Fibroblast of the aortic adventitia (primary cell): ENCODE measurements around the gene MTO1. TPM values are rescaled to one million over a fixed set of nuclear protein-coding genes. Genes with fewer than 3 reads are reported as not detected.

ENCODE experiments used
- DNase-seq: peaks from one replicate; pipeline ENCODE4 v3.0.0-alpha.2; 2010; ENCODE audit warnings: low read depth
- H3K4me3 ChIP-seq: 2 replicates; pipeline ENCODE4 v1.5.1; 2011; ENCODE audit warnings: low read depth, mild to moderate bottlenecking, control low read depth, low read length, moderate library complexity
- total RNA-seq: library from RNA; depleted of rRNA; stranded (reverse); fragments of >200 nt; gene quantifications from 2 replicates; pipeline ENCODE4 v1.2.3, GENCODE V29; 2012; ENCODE audit warnings: low replicate concordance
- TF ChIP-seq, protein P1 (sequence below): IDR thresholded peaks from 2 replicates; pipeline ENCODE4 v1.5.1; 2011; ENCODE audit warnings: mild to moderate bottlenecking, low read length, control low read depth, inconsistent platforms; ENCODE audit not compliant: insufficient read depth

Gene MTO1
- total RNA-seq, 1 donor: 36.9 TPM

DNA sequence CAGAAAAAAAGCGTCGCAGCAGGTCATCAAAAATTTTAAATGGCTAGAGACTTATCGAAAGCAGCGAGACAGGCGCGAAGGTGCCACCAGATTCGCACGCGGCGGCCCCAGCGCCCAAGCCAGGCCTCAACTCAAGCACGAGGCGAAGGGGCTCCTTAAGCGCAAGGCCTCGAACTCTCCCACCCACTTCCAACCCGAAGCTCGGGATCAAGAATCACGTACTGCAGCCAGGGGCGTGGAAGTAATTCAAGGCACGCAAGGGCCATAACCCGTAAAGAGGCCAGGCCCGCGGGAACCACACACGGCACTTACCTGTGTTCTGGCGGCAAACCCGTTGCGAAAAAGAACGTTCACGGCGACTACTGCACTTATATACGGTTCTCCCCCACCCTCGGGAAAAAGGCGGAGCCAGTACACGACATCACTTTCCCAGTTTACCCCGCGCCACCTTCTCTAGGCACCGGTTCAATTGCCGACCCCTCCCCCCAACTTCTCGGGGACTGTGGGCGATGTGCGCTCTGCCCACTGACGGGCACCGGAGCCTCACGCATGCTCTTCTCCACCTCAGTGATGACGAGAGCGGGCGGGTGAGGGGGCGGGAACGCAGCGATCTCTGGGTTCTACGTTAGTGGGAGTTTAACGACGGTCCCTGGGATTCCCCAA lies 59.3 kb downstream of the MTO1 start, which contains the start of gene EEF1A1:
EEF1A1 (minus strand) TSS at position 345 of the 663 bp plus-strand sequence. CDS start 1,006 bp downstream, outside the sequence.
- peak; percentile 100 for DNase-seq
- H3K4me3 ChIP-seq: peak within 1 kb of the TSS; percentile 97
- TF ChIP-seq, protein P1, sequence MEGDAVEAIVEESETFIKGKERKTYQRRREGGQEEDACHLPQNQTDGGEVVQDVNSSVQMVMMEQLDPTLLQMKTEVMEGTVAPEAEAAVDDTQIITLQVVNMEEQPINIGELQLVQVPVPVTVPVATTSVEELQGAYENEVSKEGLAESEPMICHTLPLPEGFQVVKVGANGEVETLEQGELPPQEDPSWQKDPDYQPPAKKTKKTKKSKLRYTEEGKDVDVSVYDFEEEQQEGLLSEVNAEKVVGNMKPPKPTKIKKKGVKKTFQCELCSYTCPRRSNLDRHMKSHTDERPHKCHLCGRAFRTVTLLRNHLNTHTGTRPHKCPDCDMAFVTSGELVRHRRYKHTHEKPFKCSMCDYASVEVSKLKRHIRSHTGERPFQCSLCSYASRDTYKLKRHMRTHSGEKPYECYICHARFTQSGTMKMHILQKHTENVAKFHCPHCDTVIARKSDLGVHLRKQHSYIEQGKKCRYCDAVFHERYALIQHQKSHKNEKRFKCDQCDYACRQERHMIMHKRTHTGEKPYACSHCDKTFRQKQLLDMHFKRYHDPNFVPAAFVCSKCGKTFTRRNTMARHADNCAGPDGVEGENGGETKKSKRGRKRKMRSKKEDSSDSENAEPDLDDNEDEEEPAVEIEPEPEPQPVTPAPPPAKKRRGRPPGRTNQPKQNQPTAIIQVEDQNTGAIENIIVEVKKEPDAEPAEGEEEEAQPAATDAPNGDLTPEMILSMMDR: no peak

DNA sequence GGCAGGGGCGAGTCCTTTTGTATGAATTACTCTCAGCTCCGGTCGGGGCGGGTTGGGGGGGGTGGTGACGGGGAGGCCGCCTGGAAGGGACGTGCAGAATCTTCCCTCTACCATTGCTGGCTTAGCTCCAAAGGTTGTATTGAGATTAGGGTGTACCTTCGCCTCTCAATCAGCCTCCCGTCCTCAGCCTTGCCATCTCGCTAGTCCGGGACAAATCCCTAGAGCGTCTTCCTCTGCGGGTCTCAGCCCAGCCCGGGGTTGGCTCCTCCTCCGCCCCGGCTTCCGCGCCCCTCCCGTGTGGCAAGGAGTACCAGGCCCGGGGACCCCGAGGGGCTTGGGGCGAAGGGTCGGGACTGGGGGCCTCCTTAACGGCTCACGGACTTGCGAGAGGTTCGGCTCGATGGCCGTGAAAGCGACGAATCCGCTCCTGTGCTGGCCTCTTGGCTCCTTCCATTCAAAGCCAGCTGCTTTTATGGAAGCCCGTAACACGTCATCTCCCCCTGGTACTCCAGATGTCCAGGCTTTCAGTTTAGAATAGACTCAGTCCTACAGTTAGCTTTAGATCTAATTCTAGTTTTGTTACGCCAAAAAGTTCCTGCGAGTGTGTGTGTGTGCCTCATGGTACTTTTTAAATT lies 59.9 kb downstream of the MTO1 start:
- peak overlapping the region; percentile 69 for H3K4me3 ChIP-seq
- TF ChIP-seq, protein P1: no peak
- peak; percentile 89 for DNase-seq

DNA sequence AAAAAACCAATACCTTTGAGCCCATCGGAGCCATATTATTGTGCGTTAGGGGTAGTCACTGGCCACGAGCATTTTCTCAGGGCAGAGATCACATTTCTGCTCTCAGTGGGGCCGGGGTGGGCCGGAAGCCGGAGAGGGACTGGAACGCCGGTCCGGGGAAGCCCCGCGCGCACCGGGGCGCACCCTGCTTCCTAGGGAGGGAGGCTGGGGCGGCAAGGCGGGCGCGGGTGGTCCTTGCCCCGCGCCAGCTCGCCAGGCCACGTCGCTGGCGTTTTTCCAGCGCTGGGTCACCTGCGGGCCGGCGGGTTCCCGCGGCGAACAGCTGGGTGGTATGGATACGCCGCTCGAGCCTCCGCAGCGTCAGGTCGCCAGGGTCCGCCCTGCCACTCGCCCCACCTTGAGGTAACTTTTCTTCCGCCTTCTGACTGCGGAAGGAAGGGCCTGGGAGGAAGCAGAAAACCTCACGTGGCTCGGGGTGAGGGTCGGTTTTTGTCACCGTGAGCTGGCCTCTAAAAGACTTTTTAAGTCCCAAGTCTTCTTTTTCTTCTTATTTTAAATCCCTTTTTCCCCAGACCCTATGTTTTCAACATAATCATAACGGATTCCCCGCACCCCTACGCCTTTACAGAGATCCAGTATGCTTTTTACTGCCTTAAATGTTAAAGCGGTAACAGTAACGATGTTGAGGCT lies 62.0 kb downstream of the MTO1 start:
- TF ChIP-seq, protein P1: no peak
- peak; percentile 41 for DNase-seq
- H3K4me3 ChIP-seq: peak overlapping the region; percentile 62

DNA sequence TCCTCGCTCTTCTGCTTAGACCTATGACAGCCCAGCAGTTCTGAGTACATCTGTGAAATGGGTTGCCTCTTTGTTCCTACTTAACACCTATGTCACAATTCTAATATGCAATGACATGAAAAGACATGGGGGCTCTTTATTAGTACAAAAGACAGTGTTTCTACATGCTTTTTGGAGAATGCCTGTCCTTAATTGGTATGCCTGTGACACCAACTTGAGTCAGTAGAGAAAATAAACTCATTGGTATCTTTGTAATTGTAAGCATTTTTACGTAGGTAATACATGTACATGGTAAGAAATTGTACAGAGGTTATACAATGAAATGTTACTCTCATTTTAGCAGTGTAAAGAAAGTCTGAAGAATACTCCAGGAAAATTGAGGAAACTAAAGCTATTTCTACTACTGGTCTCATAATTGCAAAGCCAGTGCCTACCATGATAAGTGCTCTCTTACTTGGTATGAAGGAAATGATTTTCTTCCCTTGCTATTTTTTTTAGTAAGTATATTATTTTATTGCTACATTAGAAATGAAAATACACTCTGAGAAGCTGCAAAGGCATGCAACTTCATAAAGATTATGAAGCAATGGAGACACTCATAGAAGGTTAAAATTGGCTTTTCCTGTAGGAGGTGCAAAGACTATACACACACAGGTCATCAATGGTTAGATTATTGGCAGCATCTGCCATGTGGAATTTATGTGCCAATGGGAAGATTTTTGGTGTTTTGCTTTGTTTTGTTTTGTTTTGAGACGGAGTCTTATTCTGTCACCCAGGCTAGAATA lies 64.2 kb downstream of the MTO1 start:
- peak; percentile 29 for DNase-seq
- TF ChIP-seq, protein P1: no peak
- no peak overlapping the region for H3K4me3 ChIP-seq

DNA sequence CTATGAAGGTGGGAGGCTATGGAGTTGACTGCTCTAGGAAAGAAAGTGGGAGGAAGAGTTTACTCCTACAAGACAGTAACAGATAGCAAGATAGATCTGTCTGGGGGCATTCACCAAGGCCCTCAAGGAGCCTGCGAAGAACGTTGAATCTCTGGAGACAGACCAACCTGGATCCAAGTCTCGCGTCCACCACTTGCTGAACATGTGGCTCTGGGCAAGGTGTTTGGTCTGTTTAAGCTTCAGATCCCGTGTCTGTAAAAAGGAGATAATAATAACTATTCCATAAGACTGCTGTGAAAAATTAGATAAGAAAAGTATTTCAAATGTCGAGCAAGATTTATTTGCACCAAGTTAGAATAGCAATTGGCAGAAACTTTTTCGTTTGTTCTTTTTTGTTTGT lies 67.4 kb downstream of the MTO1 start:
- TF ChIP-seq, protein P1: no peak
- DNase-seq: no peak
- no peak overlapping the region for H3K4me3 ChIP-seq

DNA sequence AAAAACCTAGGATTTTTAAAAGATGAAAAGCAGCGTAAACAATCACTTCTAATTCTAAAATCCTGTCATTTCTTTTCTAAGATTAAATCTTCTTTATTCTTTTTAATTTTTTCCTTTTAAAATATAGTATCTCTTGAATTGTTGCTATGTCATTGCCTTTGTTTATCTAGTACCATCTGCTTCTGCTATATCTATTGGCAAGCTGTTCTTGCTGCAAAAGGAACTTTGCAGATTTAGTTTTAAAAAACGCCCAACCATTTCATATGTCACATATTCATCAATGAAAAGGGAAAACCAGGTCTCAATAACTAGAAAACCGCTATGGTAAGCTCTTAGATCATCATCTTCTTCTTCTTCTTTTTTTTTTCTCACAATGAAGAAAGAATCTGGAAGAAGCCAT lies 70.8 kb downstream of the MTO1 start:
- no peak overlapping the region for H3K4me3 ChIP-seq
- DNase-seq: no peak
- TF ChIP-seq, protein P1: no peak
